Naive thymus-derived CD8-positive, alpha-beta T cell (primary cell): Measurements from ENCODE around the gene PLXNA2. TPM values are rescaled to one million over a fixed set of nuclear protein-coding genes. Genes with fewer than 3 reads are reported as not detected.

Experiments used
- ATAC-seq, 2 donors: fragments of 150-1000 bp; cut with Tn5 transposase in 1 of 2; sonication (Bioruptor Pico), chemical (Tn5 transposase) in 1 of 2; 1 replicate in 1 of 2; 2 replicates in 1 of 2; pipeline ENCODE4 v1.10.0; 2021; ENCODE audit warnings: mild to moderate bottlenecking in 2 of 2, moderate library complexity in 2 of 2
- POLR2A ChIA-PET: fragments of 350-600 bp; sonication (Branson Sonifier 250); formaldehyde crosslinking; loops from one replicate; lab custom pipeline; 2021; ENCODE audit warnings: antibody characterized with exemption; lab: Charles Lee
- DNase-seq, 10 donors: peaks; one replicate each; pipeline versions ENCODE4 v3.0.0 to v3.0.0-alpha.2; 2020 to 2022
- H3K27ac Mint-ChIP-seq, 10 donors: one replicate each; pipeline ENCODE4 v1.8.0; 2020 to 2022; ENCODE audit warnings: mild to moderate bottlenecking in 10 of 10, mixed read lengths in 10 of 10, moderate library complexity in 4 of 10, inconsistent platforms in 1 of 10
- H3K27me3 Mint-ChIP-seq, 5 donors: one replicate each; pipeline ENCODE4 v1.8.0; 2021 to 2022; ENCODE audit warnings: mixed read lengths in 5 of 5
- H3K36me3 Mint-ChIP-seq, 3 donors: one replicate each; pipeline ENCODE4 v1.8.0; 2020 to 2022; ENCODE audit warnings: mixed read lengths in 3 of 3, mild to moderate bottlenecking in 2 of 3, inconsistent platforms in 1 of 3
- H3K4me1 Mint-ChIP-seq, 4 donors: one replicate each; pipeline ENCODE4 v1.8.0; 2021 to 2022; ENCODE audit warnings: mixed read lengths in 4 of 4
- H3K4me3 Mint-ChIP-seq, 10 donors: one replicate each; pipeline ENCODE4 v1.8.0; 2020 to 2022; ENCODE audit warnings: mild to moderate bottlenecking in 10 of 10, mixed read lengths in 10 of 10, moderate library complexity in 6 of 10, inconsistent platforms in 1 of 10
- H3K9me3 Mint-ChIP-seq, 9 donors: one replicate each; pipeline ENCODE4 v1.8.0; 2020 to 2022; ENCODE audit warnings: mixed read lengths in 9 of 9, mild to moderate bottlenecking in 3 of 9, inconsistent platforms in 1 of 9, moderate library complexity in 1 of 9
- polyA plus RNA-seq, 3 donors: library from polyadenylated mRNA; unstranded; fragments of 300-500 nt; fragmentation: Illumina TruSeq; gene quantifications; one replicate each; pipeline ENCODE4 v1.2.3, GENCODE V29; 2021
- total RNA-seq, 8 experiments: library from RNA in 2 of 8; stranded (reverse) in 2 of 8; gene quantifications; one replicate each; pipeline ENCODE4 v1.2.3 and lab custom pipeline; 2021 to 2026

Gene PLXNA2
- total and polyA plus RNA-seq, 5 experiments from 2014 or later = 0.06 to 7.7 (median 0.14) TPM

GRCh38 chr1:208028526-208028925 is 215.7 kb downstream of the PLXNA2 start:
- ATAC-seq (no peak), DNase-seq (no peak)
- POLR2A ChIA-PET = no interaction called here

DNA sequence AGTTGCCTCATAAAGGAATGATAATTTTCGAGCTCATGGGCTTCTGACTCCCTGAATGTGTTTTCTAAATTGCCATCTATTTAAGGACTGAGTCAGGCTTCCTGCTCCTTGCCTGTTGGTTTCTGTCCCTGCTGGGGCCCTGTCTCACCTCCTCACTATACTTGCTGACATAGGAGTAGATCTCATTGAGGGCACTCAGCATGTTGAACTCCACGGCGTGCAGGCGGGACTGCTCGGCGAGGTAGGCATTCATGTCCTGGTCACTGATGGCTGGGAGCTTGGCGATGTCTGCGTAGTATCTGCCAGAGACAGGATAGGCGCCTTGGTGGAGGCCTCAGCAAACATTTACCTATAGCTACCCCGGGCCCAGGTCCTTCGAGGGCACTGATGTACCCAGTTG is 216.3 kb downstream of the PLXNA2 start:
- H3K4me1 Mint-ChIP-seq = no peaks in the 10 kb centered on the region

More at GRCh38 chr1:208028526-208028925, 215.7 kb downstream of the PLXNA2 start:
- Mint-ChIP-seq H3K4me3 (no peak overlapping the region), H3K36me3 (peaks cover 0 to 2% (median 0%) of the 10 kb centered on the region in 3 donors), H3K4me1 (no peaks in the 10 kb centered on the region), H3K9me3 (no peaks in the 10 kb centered on the region), H3K27ac (no peak overlapping the region), H3K27me3 (no peaks in the 10 kb centered on the region)

GRCh38 chr1:208026880-208027438 is 217.2 kb downstream of the PLXNA2 start:
- H3K27me3 Mint-ChIP-seq = no peaks in the 10 kb centered on the region
- no peak overlapping the region for H3K4me3 Mint-ChIP-seq
- H3K4me1 Mint-ChIP-seq = no peaks in the 10 kb centered on the region
- no peaks in the 10 kb centered on the region for H3K36me3 Mint-ChIP-seq
- POLR2A ChIA-PET = no interaction called here
- ATAC-seq = no peak
- no peaks in the 10 kb centered on the region for H3K9me3 Mint-ChIP-seq
- no peak overlapping the region for H3K27ac Mint-ChIP-seq
- DNase-seq = peak in 1 of 10 donors; percentile 19

More for the DNA sequence above, 216.3 kb downstream of the PLXNA2 start:
- Mint-ChIP-seq H3K27ac (no peak overlapping the region), H3K9me3 (no peaks in the 10 kb centered on the region), H3K4me3 (no peak overlapping the region), H3K27me3 (no peaks in the 10 kb centered on the region), H3K36me3 (peaks cover 0 to under 1% (median 0%) of the 10 kb centered on the region in 3 donors)
- ATAC-seq (no peak), DNase-seq (no peak)
- POLR2A ChIA-PET = no interaction called here

DNA sequence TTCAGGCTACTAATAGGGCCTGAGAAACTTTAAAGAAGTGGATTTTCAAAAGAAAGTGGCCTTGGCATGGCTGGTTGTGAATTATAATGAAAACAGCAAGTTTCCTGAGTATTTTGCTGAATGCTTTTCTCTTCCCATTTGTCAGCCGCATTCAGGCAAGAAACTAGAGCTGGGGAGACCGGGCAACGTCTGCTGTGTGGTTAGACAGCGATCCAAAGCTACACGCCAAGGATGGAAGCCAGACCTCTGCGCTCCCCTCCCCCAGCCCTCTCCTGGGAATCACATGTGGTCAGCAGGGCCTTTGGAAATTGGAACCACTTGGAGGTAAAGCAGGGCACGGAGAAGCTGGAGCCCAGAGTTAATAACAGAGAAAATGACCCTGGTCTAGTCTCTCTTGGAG is 219.2 kb downstream of the PLXNA2 start:
- Mint-ChIP-seq H3K9me3 (peaks cover 0 to 2% (median 0%) of the 10 kb centered on the region in 9 donors), H3K4me1 (no peaks in the 10 kb centered on the region), H3K27me3 (no peaks in the 10 kb centered on the region), H3K36me3 (no peaks in the 10 kb centered on the region), H3K27ac (no peak overlapping the region), H3K4me3 (no peak overlapping the region)
- ATAC-seq (no peak), DNase-seq (no peak)
- POLR2A ChIA-PET = no interaction called here

GRCh38 chr1:208024406-208024805 is 219.8 kb downstream of the PLXNA2 start:
- H3K27me3 Mint-ChIP-seq = peaks cover 0 to 3% (median 0%) of the 10 kb centered on the region in 5 donors
- H3K4me1 Mint-ChIP-seq = no peaks in the 10 kb centered on the region
- POLR2A ChIA-PET = no interaction called here
- H3K27ac Mint-ChIP-seq = no peak overlapping the region
- no peak overlapping the region for H3K4me3 Mint-ChIP-seq
- no peak for DNase-seq
- H3K36me3 Mint-ChIP-seq = no peaks in the 10 kb centered on the region
- no peak for ATAC-seq
- peaks cover 0 to 2% (median 0%) of the 10 kb centered on the region in 9 donors for H3K9me3 Mint-ChIP-seq

- H3K4me3 Mint-ChIP-seq = no peak overlapping the region
- H3K27ac Mint-ChIP-seq = peak overlapping the region in 1 of 10 donors; percentile 4
- DNase-seq (no peak), ATAC-seq (no peak)
- H3K36me3 Mint-ChIP-seq = no peaks in the 10 kb centered on the region
- peaks cover 0 to 2% (median 0%) of the 10 kb centered on the region in 9 donors for H3K9me3 Mint-ChIP-seq
- POLR2A ChIA-PET = no interaction called here
- peaks cover 2 to 11% (median 8%) of the 10 kb centered on the region in 5 donors for H3K27me3 Mint-ChIP-seq
- H3K4me1 Mint-ChIP-seq = no peaks in the 10 kb centered on the region
These were observed 224.9 kb downstream of the PLXNA2 start for GRCh38 chr1:208019257-208019656.

GRCh38 chr1:208015255-208015654 is 228.9 kb downstream of the PLXNA2 start:
- DNase-seq (no peak), ATAC-seq (no peak)
- H3K27ac Mint-ChIP-seq = no peak overlapping the region
- no peaks in the 10 kb centered on the region for H3K4me1 Mint-ChIP-seq
- no peak overlapping the region for H3K4me3 Mint-ChIP-seq
- no peaks in the 10 kb centered on the region for H3K9me3 Mint-ChIP-seq
- no peaks in the 10 kb centered on the region for H3K36me3 Mint-ChIP-seq
- peaks cover 2 to 11% (median 8%) of the 10 kb centered on the region in 5 donors for H3K27me3 Mint-ChIP-seq
- POLR2A ChIA-PET = no interaction called here

DNA sequence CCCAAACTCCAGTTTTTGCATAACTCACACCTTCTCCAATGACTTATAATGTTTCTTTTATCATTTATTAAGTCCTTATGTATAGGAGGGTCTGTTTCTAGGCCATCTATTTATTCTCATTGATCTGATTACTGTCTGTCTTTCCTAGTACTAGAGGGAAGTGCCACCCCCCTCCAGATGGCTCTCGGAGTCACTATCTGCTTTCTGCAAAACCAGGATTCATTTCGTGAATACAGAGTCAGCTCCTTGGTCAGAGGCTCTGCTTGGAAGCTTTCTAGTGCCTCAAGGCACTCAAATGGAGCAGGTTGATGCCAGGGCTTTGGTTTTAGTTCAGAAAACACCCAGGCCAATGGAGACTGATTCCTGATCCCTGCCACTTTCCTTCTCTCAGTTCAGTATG is 231.0 kb downstream of the PLXNA2 start:
- Mint-ChIP-seq H3K4me3 (no peak overlapping the region), H3K4me1 (no peaks in the 10 kb centered on the region), H3K36me3 (no peaks in the 10 kb centered on the region), H3K9me3 (no peaks in the 10 kb centered on the region), H3K27ac (no peak overlapping the region), H3K27me3 (peaks cover 1 to 8% (median 3%) of the 10 kb centered on the region in 5 donors)
- ATAC-seq = no peak
- no peak for DNase-seq
- POLR2A ChIA-PET = no interaction called here

- H3K4me1 Mint-ChIP-seq = no peaks in the 10 kb centered on the region
- no peaks in the 10 kb centered on the region for H3K36me3 Mint-ChIP-seq
- no peak overlapping the region for H3K27ac Mint-ChIP-seq
- peaks cover 0 to 5% (median 1%) of the 10 kb centered on the region in 5 donors for H3K27me3 Mint-ChIP-seq
- H3K4me3 Mint-ChIP-seq = no peak overlapping the region
- DNase-seq (no peak), ATAC-seq (no peak)
- POLR2A ChIA-PET = no interaction called here
- no peaks in the 10 kb centered on the region for H3K9me3 Mint-ChIP-seq
These were observed 231.5 kb downstream of the PLXNA2 start for GRCh38 chr1:208012721-208013120.

DNA sequence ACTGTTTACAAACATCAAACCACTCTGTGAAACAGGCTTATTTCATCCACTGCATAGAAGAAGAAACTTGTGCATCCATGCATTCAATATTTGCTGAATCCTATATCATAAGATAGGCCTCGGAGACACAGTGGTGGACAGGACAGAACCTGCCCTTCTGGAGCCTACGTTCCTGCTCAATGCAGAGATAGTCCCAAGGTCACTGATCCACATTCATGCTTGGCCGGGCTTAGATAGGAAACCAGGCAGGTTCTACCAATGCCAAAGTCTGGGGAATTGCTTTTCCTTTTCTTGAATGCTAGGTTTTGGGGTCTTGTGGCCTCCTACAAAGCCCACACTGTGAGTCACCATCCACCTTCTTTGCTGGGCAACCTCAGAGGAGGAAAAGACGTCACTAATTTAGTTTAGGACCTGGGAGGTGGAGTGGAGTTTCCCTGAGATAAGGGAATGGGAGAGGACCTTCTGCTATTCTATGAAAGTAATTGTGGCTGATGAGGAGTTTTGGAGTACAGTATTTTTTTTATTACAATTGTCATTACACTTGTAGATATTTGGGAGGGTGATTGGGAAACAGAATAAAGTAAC is 233.6 kb downstream of the PLXNA2 start:
- H3K4me1 Mint-ChIP-seq = no peaks in the 10 kb centered on the region
- DNase-seq (no peak), ATAC-seq (no peak)
- H3K36me3 Mint-ChIP-seq = no peaks in the 10 kb centered on the region
- H3K27ac Mint-ChIP-seq = no peak overlapping the region
- POLR2A ChIA-PET = no interaction called here
- H3K4me3 Mint-ChIP-seq = no peak overlapping the region
- peaks cover 0 to 5% (median 0%) of the 10 kb centered on the region in 5 donors for H3K27me3 Mint-ChIP-seq
- H3K9me3 Mint-ChIP-seq = peaks cover 0 to 2% (median 0%) of the 10 kb centered on the region in 9 donors

DNA sequence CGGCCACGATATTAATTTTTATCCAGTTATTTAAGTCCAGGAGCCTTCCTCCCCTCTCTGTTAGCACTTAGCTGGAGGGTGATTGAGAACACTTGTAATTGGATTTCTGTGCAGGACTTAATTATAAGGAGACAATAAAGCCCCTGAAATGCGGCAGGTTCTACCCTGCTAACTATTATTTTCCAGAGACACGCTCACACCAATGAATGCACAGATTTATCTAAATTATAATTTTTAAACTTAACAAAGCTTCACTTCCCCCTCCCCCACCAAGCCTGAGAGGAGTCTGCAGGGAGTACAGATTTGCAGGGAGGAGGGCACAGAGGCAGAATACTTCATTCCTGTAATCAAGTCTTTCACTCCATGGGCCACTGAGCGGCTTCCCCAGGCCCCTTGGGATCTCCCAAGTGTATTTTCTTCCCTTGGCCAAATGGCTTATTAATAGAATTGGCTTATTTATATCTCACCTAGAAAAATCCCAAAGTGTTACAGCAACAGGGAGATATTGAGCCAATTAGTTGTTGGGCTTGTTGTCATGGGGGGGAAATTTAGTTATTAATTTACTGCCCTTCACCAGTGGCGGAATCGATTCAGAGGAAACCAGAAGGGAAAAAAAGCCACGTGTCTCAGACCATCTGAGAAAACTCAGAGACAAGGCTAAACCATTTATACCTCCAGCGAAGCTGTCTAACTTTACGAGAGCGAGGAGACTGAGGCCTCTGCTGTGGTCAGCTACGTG is 234.3 kb downstream of the PLXNA2 start:
- POLR2A ChIA-PET = no interaction called here
- ATAC-seq = no peak
- no peaks in the 10 kb centered on the region for H3K4me1 Mint-ChIP-seq

GRCh38 chr1:208009303-208009702 is 234.9 kb downstream of the PLXNA2 start:
- Mint-ChIP-seq H3K27ac (no peak overlapping the region), H3K36me3 (no peaks in the 10 kb centered on the region), H3K27me3 (no peaks in the 10 kb centered on the region), H3K4me3 (no peak overlapping the region), H3K9me3 (peaks cover 0 to 2% (median 0%) of the 10 kb centered on the region in 9 donors), H3K4me1 (no peaks in the 10 kb centered on the region)
- no peak for ATAC-seq
- POLR2A ChIA-PET = no interaction called here
- no peak for DNase-seq

More for the DNA sequence above, 234.3 kb downstream of the PLXNA2 start:
- DNase-seq = no peak
- peaks cover 0 to 2% (median 0%) of the 10 kb centered on the region in 9 donors for H3K9me3 Mint-ChIP-seq
- no peak overlapping the region for H3K4me3 Mint-ChIP-seq
- H3K27me3 Mint-ChIP-seq = peaks cover 0 to 1% (median 0%) of the 10 kb centered on the region in 5 donors
- H3K36me3 Mint-ChIP-seq = no peaks in the 10 kb centered on the region
- no peak overlapping the region for H3K27ac Mint-ChIP-seq

GRCh38 chr1:208008534-208008933 is 235.7 kb downstream of the PLXNA2 start:
- POLR2A ChIA-PET = no interaction called here
- Mint-ChIP-seq H3K9me3 (peaks cover 0 to 2% (median 0%) of the 10 kb centered on the region in 9 donors), H3K4me1 (no peaks in the 10 kb centered on the region), H3K36me3 (no peaks in the 10 kb centered on the region), H3K27ac (no peak overlapping the region), H3K4me3 (no peak overlapping the region), H3K27me3 (no peaks in the 10 kb centered on the region)
- DNase-seq (no peak), ATAC-seq (no peak)
